Left kidney (tissue), 2 donors: Measurements from ENCODE around the gene MUC21. TPM values are rescaled to one million over a fixed set of nuclear protein-coding genes. Genes with fewer than 3 reads are reported as not detected.
A peak's percentile ranks its signal among the peaks of the same experiment; 100 is the strongest.
"Not testable (repeated sequence)": the region's sequence is repeated elsewhere in the genome, so short reads cannot be mapped to it uniquely, and the experiment has no call there.

ENCODE experiments used
- DNase-seq: peaks from one replicate; pipeline ENCODE4 v3.0.0-alpha.2; 2013
- polyA plus RNA-seq: library from polyadenylated mRNA; unstranded; fragments of 120-200 nt; gene quantifications from one replicate; pipeline ENCODE4 v1.2.1, GENCODE V29; 2013; ENCODE audit not compliant: insufficient read length

MUC21 gene
- polyA plus RNA-seq, 1 donor, result not detected

- not testable (repeated sequence) for DNase-seq
Measured at GRCh38 chr6:30969171-30969570, 14.3 kb upstream of the MUC21 start.

DNA sequence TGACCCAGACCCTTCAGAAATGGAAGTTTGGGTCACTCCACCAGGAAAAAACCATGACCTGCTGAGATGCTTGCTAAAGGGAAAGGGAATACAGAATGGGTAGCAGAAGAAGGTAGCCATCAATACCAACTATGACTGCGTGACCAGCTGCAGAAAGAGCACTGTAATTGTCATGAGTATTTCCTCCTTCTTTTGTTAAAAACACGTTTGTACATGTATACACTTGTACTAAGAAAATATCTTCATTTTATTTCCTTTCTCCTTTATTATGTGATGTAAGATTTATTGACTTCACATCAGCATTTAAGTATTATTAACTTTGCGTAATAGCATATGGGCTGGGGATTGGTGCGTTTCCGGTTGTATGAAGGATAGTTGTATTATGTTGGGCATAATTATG lies 12.6 kb upstream of the MUC21 start:
- DNase-seq, result no peak

DNA sequence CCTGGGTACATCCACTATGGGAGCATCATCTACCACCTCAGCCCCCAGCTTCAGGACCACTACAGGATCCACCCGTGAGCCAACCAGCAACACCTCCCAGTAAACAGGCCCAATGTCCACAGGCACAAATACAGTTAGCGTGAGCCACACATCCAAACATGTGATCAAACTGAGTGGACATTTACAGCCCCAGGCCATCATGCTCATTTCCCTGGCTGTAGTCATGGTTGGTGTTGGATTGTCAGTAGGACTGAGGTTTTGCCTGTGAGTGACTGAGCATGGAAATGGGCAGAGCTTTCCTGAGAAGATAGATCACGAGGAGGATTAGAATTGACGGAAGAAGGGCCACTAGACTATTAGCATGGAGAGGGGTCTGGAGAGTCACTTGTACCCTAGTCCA lies 10.7 kb upstream of the MUC21 start:
- no peak for DNase-seq

DNA sequence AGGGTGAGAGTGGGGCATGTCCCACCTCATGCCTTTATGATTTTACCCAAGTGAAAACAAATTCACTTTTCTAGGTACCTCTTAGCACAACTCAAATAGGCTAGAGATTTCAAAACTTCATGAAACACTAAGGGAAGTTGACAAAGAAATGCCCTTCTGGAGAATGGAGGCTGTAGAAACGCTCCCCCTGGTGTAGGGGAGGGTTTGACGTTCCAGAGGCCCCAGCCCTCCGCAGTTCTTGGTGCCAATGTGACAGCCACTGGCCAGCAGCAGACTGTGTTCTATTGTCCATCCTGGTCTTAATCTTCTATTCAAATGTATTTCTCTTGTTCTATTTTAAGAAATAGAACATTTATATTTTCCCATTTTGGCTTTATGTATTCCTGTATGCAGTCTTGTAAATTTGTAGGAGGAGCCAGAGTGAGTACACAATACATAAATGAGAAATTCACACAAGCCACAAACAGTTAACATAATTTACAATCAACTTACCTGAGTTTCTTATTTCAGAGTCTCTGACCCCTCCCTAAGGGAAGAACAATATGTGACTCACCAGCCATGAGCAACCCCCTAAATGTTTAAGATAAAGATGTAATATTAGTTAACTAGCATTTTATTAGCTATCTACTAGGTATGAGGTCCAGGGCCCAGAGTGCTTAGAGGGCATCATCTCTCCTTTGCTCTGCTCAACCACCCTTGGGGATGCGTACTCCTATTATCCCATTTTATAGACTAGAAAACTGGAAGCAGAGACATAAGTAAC lies 8.8 kb upstream of the MUC21 start:
- DNase-seq, result no peak

GRCh38 chr6:30979141-30979540 lies 4.4 kb upstream of the MUC21 start:
- no peak for DNase-seq

DNA sequence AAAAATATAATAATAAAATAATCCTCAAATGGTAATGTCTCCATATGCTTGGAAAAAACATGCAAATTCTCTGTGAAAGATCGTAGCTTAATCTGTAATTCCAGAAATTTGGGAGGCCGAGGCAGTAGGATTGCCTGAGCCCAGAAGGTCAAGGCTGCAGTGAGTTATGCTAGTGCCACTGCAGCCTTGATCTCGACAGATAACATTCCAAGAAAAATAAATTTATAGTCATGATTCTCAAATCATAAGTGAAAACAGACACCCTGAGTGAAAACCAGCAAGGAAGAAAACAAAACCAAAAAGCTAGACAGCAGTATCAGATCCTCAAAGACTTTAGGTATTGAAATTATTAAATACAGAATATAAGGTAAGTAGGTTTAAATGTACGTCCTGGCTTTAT lies 3.8 kb upstream of the MUC21 start:
- DNase-seq, result no peak

DNA sequence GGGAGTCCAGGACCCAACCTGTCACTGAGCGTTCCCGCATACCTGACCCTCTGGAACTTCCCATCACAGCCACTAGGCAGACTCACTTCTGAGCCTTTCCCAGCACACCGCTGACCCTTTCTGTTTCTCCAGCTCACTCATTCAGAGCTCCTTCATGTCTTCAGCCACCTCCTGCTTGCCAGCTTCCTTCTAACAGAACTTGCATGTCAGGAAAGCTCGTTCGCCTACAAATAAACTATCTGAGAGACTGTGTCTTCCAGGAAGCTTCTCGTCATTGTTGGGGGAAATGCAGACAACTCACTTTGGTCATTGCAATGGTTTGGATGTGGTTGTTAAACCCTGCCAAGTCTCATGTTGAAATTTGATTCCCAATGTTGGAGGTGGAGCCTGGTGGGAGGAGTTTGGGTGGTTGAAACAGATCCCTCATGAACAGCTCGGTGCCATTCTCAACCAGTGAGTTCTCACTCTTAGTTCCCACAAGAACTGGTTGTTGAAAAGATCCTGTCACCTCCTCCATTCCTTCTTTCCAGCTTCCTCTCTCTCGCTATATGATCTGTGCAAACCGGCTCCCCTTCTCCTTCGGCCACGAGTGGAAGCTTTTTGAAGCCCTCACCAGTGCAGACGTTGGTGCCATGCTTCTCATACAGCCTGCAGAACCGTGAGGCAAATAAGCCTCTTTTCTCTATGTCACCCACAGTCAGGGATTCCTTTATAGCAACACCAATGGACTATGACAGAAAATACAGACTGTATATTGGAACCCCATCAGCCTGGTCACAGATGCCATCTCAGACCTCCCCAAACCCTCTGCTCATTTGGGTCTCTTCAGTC lies 1.4 kb upstream of the MUC21 start:
- peak; percentile 70 for DNase-seq

- no peak for DNase-seq
Measured at GRCh38 chr6:30985490-30985889, 2.0 kb downstream of the MUC21 start.

GRCh38 chr6:30987304-30987703 lies 3.8 kb downstream of the MUC21 start:
- DNase-seq, result no peak

GRCh38 chr6:30988209-30988825 lies 4.8 kb downstream of the MUC21 start:
- no peak for DNase-seq

GRCh38 chr6:30990422-30991086 lies 7.0 kb downstream of the MUC21 start:
- DNase-seq, result no peak

- DNase-seq, result no peak
Measured at GRCh38 chr6:30991891-30992290, 8.4 kb downstream of the MUC21 start.

- DNase-seq, result no peak
Measured at GRCh38 chr6:30997301-30997700, 13.8 kb downstream of the MUC21 start.

GRCh38 chr6:30998785-30999184 lies 15.3 kb downstream of the MUC21 start:
- DNase-seq, result no peak

DNA sequence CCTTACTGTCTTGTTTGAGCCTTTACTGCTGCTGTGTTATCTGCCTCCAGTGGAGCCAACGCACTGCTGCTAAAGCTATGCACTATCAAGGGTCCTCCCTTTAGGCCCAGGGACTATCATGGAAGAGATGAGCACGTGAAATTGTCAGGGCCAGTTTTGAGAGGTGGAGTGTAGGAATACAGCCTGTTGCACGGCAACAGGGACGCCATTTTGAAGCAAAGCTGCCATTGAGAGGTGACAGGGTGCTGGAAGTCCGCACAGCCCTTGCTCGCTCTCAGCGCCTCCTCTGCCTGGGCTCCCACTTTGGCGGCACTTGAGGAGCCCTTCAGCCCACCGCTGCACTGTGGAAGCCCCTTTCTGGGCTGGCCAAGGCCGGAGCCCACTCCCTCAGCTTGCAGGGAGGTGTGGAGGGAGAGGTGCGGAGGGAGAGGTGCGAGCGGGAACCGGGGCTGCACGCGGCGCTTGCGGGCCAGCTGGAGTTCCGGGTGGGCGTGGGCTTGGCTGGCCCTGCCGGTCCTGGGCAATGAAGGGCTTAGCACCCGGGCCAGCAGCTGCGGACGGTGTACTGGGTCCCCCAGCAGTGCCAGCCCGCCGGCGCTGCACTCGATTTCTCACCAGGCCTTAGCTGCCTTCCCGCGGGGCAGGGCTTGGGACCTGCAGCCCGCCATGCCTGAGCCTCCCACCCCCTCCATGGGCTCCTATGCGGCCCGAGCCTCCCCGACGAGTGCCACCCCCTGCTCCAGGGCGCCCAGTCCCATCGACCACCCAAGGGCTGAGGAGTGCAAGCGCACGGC lies 16.7 kb downstream of the MUC21 start:
- DNase-seq, result not testable (repeated sequence)

DNA sequence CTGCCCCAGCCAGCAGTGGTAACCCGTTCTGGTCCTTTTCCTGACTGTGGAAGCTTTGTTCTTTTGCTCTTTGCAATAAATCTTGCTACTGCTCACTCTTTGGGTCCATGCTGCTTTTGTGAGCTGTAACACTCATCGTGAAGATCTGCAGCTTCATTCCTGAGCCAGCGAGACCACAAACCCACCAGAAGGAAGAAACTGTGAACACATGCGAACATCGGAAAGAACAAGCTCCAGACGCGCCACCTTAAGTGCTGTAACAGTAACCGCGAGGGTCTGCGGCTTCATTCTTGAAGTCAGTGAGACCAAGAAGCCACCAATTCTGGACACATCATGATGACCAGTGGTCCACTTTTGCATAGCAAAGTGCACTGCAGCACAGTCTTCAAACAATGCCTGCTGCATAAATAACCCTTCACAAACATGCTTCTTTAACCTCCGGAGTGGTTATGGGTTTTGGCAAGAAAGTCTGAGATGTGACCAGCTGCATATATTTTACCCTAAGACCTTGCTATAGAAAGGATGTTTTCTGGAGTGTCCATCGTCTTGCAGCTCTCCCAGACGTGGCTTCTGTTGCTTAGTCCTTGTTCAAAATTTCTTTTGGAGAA lies 17.9 kb downstream of the MUC21 start:
- no peak for DNase-seq

- DNase-seq, result no peak
Measured at GRCh38 chr6:31002471-31002870, 19.0 kb downstream of the MUC21 start.

- no peak for DNase-seq
Measured at GRCh38 chr6:31004794-31005193, 21.3 kb downstream of the MUC21 start.

GRCh38 chr6:31005249-31006020 lies 21.9 kb downstream of the MUC21 start:
- no peak for DNase-seq

DNA sequence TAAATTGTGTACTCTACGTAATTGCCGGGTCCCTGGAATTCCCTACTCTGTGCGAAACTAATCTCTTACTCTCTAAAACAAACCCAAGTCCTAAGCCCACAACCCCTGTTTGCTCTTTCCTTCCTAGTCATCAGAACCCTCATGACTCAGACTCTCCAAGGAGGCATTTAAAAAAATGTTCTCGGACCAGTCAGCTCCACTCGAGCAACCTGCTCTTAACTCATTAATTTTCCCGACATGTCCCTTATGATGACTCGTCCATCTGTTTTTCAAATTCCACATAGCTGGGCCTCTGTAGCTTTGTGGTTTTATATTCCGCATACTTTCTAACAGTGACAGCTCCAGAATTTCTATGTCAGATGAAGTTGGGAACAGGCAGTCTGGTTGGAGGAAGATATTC lies 24.2 kb downstream of the MUC21 start:
- no peak for DNase-seq
